Measurements from ENCODE around the gene AUTS2.

DNA sequence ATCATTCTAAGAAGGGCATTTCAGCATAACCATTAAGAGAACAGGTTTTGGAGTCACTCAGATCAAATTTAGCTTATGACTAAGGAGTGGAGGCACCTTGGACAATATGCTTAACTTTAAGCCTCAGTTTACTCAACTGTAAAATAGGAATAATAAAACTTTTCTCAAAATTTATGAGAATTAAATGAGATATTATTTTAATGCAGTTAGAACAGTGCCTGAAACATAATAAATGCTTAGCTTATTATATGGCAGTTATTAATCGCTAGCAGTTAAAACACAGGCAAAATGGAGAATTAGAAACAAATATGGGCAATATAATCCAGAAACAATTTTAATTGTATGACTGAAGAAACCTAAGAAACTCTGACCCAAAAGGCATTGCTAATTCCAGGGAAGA, 2.9 kb upstream of the AUTS2 start:
- TF ChIP-seq POLR2A (IDR thresholded peaks at IDR 0.05; ENCODE audit: control extremely low read depth in 1 of 2, low read depth in 2 of 2, low read length in 2 of 2) (no peak), RAD21 (IDR thresholded peaks at IDR 0.05 in 1 of 2, conservative IDR thresholded peaks at IDR 0.05 in 1 of 2; ENCODE audit: low read depth in 2 of 2, low read length in 2 of 2) (no peak), KDM5A (IDR thresholded peaks at IDR 0.05; ENCODE audit: low read length) (no peak), HDAC2 (IDR thresholded peaks at IDR 0.05; ENCODE audit: borderline replicate concordance in 1 of 2, low read depth in 2 of 2, low read length in 2 of 2) (no peak), EZH2 (IDR thresholded peaks at IDR 0.05; ENCODE audit: low read depth, low read length, severe bottlenecking) (no peak), TAF1 (IDR thresholded peaks at IDR 0.05; ENCODE audit: low read depth, low read length) (no peak), PHF8 (conservative IDR thresholded peaks at IDR 0.05; ENCODE audit: low read depth, low read length) (no peak), CEBPB (IDR thresholded peaks at IDR 0.05; ENCODE audit: low read depth, low read length) (no peak)
- TF ChIP-seq, protein P1, sequence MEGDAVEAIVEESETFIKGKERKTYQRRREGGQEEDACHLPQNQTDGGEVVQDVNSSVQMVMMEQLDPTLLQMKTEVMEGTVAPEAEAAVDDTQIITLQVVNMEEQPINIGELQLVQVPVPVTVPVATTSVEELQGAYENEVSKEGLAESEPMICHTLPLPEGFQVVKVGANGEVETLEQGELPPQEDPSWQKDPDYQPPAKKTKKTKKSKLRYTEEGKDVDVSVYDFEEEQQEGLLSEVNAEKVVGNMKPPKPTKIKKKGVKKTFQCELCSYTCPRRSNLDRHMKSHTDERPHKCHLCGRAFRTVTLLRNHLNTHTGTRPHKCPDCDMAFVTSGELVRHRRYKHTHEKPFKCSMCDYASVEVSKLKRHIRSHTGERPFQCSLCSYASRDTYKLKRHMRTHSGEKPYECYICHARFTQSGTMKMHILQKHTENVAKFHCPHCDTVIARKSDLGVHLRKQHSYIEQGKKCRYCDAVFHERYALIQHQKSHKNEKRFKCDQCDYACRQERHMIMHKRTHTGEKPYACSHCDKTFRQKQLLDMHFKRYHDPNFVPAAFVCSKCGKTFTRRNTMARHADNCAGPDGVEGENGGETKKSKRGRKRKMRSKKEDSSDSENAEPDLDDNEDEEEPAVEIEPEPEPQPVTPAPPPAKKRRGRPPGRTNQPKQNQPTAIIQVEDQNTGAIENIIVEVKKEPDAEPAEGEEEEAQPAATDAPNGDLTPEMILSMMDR (IDR thresholded peaks at IDR 0.05; ENCODE audit: control extremely low read depth in 1 of 3, insufficient read depth in 1 of 3, low read depth in 1 of 3, low read length in 3 of 3) = no peak
